HG03520 (cell line): Measurements from ENCODE around the gene ITGA7.

Source experiments
- ATAC-seq: cut with Tn5 transposase; IDR thresholded peaks from one replicate; pipeline ENCODE4 v1.9.1; 2021; ENCODE audit warnings: mild to moderate bottlenecking, moderate library complexity; ENCODE audit not compliant: unreplicated experiment

Gene ITGA7

GRCh38 chr12:55718015-55718414 lies 10.3 kb upstream of the ITGA7 start:
- ATAC-seq, result no peak

- no peak for ATAC-seq
Measured at GRCh38 chr12:55717011-55718007, 9.6 kb upstream of the ITGA7 start.

- ATAC-seq, result no peak
Measured at GRCh38 chr12:55716582-55716957, 8.9 kb upstream of the ITGA7 start.

GRCh38 chr12:55715833-55716581 lies 8.3 kb upstream of the ITGA7 start, which contains the start of gene BLOC1S1:
BLOC1S1 (plus strand) TSS chr12:55716046; CDS start chr12:55716052, 6 bp downstream.
- peak; percentile 84 for ATAC-seq

GRCh38 chr12:55715169-55715764 lies 7.6 kb upstream of the ITGA7 start:
- no peak for ATAC-seq

GRCh38 chr12:55713721-55714120 lies 6.0 kb upstream of the ITGA7 start:
- ATAC-seq, result no peak

- ATAC-seq, result no peak
Measured at GRCh38 chr12:55712700-55713415, 5.2 kb upstream of the ITGA7 start.

- no peak for ATAC-seq
Measured at GRCh38 chr12:55711786-55712553, 4.3 kb upstream of the ITGA7 start.

GRCh38 chr12:55708695-55709233 lies 1.1 kb upstream of the ITGA7 start:
- ATAC-seq, result no peak

GRCh38 chr12:55707219-55707671 lies 459 bp downstream of the ITGA7 start:
- no peak for ATAC-seq

- no peak for ATAC-seq
Measured at GRCh38 chr12:55706568-55707218, 1.0 kb downstream of the ITGA7 start.

- ATAC-seq, result no peak
Measured at GRCh38 chr12:55705782-55706402, 1.8 kb downstream of the ITGA7 start.

- ATAC-seq, result no peak
Measured at GRCh38 chr12:55704824-55705718, 2.6 kb downstream of the ITGA7 start.

GRCh38 chr12:55703901-55704761 lies 3.6 kb downstream of the ITGA7 start:
- no peak for ATAC-seq

GRCh38 chr12:55703288-55703687 lies 4.4 kb downstream of the ITGA7 start:
- ATAC-seq, result no peak

GRCh38 chr12:55702861-55703260 lies 4.8 kb downstream of the ITGA7 start:
- ATAC-seq, result no peak
